ENCODE results near the gene ATXN7. TPM values are rescaled to one million over a fixed set of nuclear protein-coding genes. Genes with fewer than 3 reads are reported as not detected.

Gene ATXN7
- total and polyA plus RNA-seq, 10 of the 15 experiments (the other 5 are each of a cell fraction or from before 2014, with no cell fraction given), result 0.83 to 24.6 (median 8.5) TPM

DNA sequence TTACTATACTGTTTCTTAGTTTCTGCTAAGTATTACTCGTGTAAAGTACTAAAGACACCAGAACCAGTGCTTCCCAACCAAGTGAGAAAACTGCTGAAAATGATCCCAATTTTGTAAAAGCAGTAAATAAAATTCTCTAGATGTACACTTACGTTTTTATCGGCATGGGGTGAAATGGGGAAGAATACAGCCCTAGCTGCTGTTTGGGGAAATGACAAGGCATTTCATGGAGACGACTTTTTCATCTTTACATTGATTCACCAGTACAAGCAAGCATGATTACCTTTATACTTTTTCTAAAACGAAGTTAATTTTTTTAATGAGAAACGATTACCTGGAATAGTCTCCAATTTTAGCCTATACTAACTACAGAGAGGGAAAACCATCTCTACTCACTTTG is 158.3 kb downstream of the ATXN7 start (continued):
- TF ChIP-seq, protein P1, sequence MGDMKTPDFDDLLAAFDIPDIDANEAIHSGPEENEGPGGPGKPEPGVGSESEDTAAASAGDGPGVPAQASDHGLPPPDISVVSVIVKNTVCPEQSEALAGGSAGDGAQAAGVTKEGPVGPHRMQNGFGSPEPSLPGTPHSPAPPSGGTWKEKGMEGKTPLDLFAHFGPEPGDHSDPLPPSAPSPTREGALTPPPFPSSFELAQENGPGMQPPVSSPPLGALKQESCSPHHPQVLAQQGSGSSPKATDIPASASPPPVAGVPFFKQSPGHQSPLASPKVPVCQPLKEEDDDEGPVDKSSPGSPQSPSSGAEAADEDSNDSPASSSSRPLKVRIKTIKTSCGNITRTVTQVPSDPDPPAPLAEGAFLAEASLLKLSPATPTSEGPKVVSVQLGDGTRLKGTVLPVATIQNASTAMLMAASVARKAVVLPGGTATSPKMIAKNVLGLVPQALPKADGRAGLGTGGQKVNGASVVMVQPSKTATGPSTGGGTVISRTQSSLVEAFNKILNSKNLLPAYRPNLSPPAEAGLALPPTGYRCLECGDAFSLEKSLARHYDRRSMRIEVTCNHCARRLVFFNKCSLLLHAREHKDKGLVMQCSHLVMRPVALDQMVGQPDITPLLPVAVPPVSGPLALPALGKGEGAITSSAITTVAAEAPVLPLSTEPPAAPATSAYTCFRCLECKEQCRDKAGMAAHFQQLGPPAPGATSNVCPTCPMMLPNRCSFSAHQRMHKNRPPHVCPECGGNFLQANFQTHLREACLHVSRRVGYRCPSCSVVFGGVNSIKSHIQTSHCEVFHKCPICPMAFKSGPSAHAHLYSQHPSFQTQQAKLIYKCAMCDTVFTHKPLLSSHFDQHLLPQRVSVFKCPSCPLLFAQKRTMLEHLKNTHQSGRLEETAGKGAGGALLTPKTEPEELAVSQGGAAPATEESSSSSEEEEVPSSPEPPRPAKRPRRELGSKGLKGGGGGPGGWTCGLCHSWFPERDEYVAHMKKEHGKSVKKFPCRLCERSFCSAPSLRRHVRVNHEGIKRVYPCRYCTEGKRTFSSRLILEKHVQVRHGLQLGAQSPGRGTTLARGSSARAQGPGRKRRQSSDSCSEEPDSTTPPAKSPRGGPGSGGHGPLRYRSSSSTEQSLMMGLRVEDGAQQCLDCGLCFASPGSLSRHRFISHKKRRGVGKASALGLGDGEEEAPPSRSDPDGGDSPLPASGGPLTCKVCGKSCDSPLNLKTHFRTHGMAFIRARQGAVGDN (IDR thresholded peaks at IDR 0.05), result no peak
- TF ChIP-seq, protein P2, sequence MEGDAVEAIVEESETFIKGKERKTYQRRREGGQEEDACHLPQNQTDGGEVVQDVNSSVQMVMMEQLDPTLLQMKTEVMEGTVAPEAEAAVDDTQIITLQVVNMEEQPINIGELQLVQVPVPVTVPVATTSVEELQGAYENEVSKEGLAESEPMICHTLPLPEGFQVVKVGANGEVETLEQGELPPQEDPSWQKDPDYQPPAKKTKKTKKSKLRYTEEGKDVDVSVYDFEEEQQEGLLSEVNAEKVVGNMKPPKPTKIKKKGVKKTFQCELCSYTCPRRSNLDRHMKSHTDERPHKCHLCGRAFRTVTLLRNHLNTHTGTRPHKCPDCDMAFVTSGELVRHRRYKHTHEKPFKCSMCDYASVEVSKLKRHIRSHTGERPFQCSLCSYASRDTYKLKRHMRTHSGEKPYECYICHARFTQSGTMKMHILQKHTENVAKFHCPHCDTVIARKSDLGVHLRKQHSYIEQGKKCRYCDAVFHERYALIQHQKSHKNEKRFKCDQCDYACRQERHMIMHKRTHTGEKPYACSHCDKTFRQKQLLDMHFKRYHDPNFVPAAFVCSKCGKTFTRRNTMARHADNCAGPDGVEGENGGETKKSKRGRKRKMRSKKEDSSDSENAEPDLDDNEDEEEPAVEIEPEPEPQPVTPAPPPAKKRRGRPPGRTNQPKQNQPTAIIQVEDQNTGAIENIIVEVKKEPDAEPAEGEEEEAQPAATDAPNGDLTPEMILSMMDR (IDR thresholded peaks at IDR 0.05 in 2 of 3, conservative IDR thresholded peaks at IDR 0.05 in 1 of 3; ENCODE audit: control insufficient read depth in 2 of 3, extremely low read depth in 1 of 3, insufficient read depth in 1 of 3, low read depth in 3 of 3, low read length in 3 of 3), result 0 out of 6 replicates have a peak, but pooled peaks of 1 of the 3 experiments have one; percentile 13

DNA sequence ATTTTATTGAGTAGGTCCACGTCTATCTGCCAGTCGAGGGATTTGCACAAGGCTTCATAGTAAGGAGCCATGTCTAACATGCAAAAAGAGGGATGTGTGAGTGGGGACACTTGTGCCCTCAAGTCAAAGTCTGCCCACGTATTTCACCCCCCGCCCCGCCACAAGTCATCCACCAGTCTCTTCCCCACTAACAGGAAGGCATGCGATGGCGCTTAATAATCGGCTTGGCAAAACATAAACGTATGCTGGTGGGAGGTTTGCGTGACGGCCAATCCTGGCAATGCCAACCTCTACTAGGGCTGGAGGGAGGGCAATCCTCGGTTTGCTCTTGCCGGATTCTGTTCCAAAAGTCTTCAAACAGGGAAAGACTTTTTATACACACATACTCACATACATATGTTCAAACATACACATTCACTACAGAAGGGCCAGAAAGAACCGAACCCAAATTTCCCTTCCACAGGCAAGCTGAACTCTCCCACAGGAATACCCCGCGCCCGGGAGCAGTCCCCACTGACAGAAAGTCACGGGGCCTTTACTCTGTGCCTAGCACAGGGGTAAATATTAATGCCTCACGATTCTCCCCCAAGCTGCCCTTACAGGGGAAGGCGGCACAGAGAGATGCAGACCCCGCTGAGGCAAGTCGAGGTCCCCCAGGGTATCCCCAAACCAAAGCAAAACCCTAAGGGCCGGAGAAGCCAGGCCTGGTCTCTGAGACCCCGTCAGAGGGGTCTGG is 159.0 kb downstream of the ATXN7 start:
- intact Hi-C loops (cut with micrococcal nuclease; ENCODE audit: unreplicated experiment) (no loop called here), in situ Hi-C loops (cut with MboI) (no loop called here)
- no peaks in the 10 kb centered on the region for H3K9me3 ChIP-seq (replicated peaks; ENCODE audit: control insufficient read depth, insufficient read depth, low read length)
- ATAC-seq (peak; percentile 29), FAIRE-seq (no peak), DNase-seq (ENCODE audit: low read depth, low spot score) (no peak)
- no peaks in the 10 kb centered on the region for H4K20me1 ChIP-seq (ENCODE audit: control insufficient read depth, insufficient read depth)
- H3K36me3 ChIP-seq (ENCODE audit: control insufficient read depth in 2 of 2, insufficient read depth in 2 of 2, low read length in 1 of 2), result peaks cover 0 to 9% of the 10 kb centered on the region in 2 experiments; a peak in 2 of 4 replicates
- H3K4me1 ChIP-seq (ENCODE audit: control insufficient read depth, insufficient read depth, low read length), result no peaks in the 10 kb centered on the region
- H2AFZ ChIP-seq (ENCODE audit: control insufficient read depth, low read depth, low read length), result peak overlapping the region; percentile 82
- ChIA-PET SMC1A (ENCODE audit: uncharacterized antibody, unreplicated experiment) (interaction anchor here (1.1 to 2.4 kb wide), 6 partner anchors 14 to 377 kb away, joined by 3 to 11 read pairs (median 4); no protein-coding TSS in a partner anchor), POLR2A (interaction anchor here (0.6 to 1.0 kb wide), 2 partner anchors 26 to 107 kb away, joined by 3 read pairs; no protein-coding TSS in a partner anchor), RAD21 (ENCODE audit: unreplicated experiment) (interaction anchor here (1.1 to 2.7 kb wide), 5 partner anchors 12 to 462 kb away, joined by 3 to 13 read pairs (median 5); partner anchors contain the start of gene SCAANT1), CTCF (interaction anchor here (0.7 to 6.0 kb wide), 22 partner anchors 10 to 461 kb away, joined by 3 to 66 read pairs (median 4); no protein-coding TSS in a partner anchor)
- H3K27me3 ChIP-seq (replicated peaks in 1 of 2; ENCODE audit: control insufficient read depth in 2 of 2, insufficient read depth in 2 of 2, low read length in 1 of 2), result no peaks in the 10 kb centered on the region
- TSS peak; percentile 79 for BruUV-seq (replicated peaks)
- TF ChIP-seq MEF2B (IDR thresholded peaks at IDR 0.05; ENCODE audit: partially characterized antibody, poor library complexity, severe bottlenecking), result no peak
- no peak for TF ChIP-seq CBX3 (IDR thresholded peaks at IDR 0.05; ENCODE audit: borderline replicate concordance, low read depth)
- TF ChIP-seq, protein P3, sequence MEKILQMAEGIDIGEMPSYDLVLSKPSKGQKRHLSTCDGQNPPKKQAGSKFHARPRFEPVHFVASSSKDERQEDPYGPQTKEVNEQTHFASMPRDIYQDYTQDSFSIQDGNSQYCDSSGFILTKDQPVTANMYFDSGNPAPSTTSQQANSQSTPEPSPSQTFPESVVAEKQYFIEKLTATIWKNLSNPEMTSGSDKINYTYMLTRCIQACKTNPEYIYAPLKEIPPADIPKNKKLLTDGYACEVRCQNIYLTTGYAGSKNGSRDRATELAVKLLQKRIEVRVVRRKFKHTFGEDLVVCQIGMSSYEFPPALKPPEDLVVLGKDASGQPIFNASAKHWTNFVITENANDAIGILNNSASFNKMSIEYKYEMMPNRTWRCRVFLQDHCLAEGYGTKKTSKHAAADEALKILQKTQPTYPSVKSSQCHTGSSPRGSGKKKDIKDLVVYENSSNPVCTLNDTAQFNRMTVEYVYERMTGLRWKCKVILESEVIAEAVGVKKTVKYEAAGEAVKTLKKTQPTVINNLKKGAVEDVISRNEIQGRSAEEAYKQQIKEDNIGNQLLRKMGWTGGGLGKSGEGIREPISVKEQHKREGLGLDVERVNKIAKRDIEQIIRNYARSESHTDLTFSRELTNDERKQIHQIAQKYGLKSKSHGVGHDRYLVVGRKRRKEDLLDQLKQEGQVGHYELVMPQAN (conservative IDR thresholded peaks at IDR 0.05), result no peak
- TF ChIP-seq CHD4 (IDR thresholded peaks at IDR 0.05), result no peak
- peak; percentile 36; the same call in 1 of the 2 replicates for TF ChIP-seq POLR2A (IDR thresholded peaks at IDR 0.05; ENCODE audit: low read depth, low read length)
- TF ChIP-seq RBBP5 (conservative IDR thresholded peaks at IDR 0.05), result no peak
- WGBS (ENCODE audit: insufficient coverage, insufficient replicate concordance, low lambda C conversion rate, missing lambda C conversion rate), result 19% methylated on average over 24 of the region's 24 CpGs
- H3K27ac ChIP-seq (ENCODE audit: control insufficient read depth, insufficient read depth), result peak overlapping the region; percentile 87
- H3K79me2 ChIP-seq (ENCODE audit: control insufficient read depth, insufficient read depth, low read length), result peaks cover 29% of the 10 kb centered on the region
- H3K4me2 ChIP-seq (ENCODE audit: control insufficient read depth, insufficient read depth), result peak overlapping the region; percentile 97
- peak overlapping the region; percentile 86 for H3K4me3 ChIP-seq
- H3K9ac ChIP-seq (ENCODE audit: control insufficient read depth, insufficient read depth, low read length), result peak overlapping the region; percentile 95

Data from GM12878 (cell line).